Suprapubic skin (tissue), 4 donors: ENCODE data around the gene NAA60.

Experiments
- CTCF ChIP-seq, 2 donors: fragments of 200-600 bp in 1 of 2; fragments of 450-650 bp in 1 of 2; sonication (generic) in 1 of 2; IDR thresholded peaks; one replicate each; pipeline ENCODE4 v1.5.1; 2016 to 2019; ENCODE audit warnings: antibody characterized with exemption in 2 of 2, mild to moderate bottlenecking in 1 of 2, moderate library complexity in 1 of 2
- EP300 ChIP-seq: sonication (generic); formaldehyde crosslinking; IDR thresholded peaks from one replicate; pipeline ENCODE4 v1.6.1; 2017; ENCODE audit warnings: antibody characterized with exemption
- POLR2A ChIP-seq, 2 donors: fragments of 450-650 bp; IDR thresholded peaks; one replicate each; pipeline ENCODE4 v1.6.1; 2017; ENCODE audit warnings: antibody characterized with exemption in 2 of 2, mild to moderate bottlenecking in 2 of 2, moderate library complexity in 2 of 2
- POLR2AphosphoS5 ChIP-seq, 3 donors: sonication (generic); formaldehyde crosslinking; IDR thresholded peaks; one replicate each; pipeline ENCODE4 v1.6.1; 2017; ENCODE audit warnings: antibody characterized with exemption in 3 of 3

- TF ChIP-seq EP300 = no peak
- no peak for TF ChIP-seq CTCF (IDR thresholded peaks at IDR 0.05)
- TF ChIP-seq POLR2A (IDR thresholded peaks at IDR 0.05) = no peak
- TF ChIP-seq POLR2AphosphoS5 (IDR thresholded peaks at IDR 0.05) = no peak
These were observed 21.8 kb downstream of the NAA60 start for GRCh38 chr16:3465301-3465700.
